HT1080 (cell line): ENCODE measurements around the gene RFC5. TPM values are rescaled to one million over a fixed set of nuclear protein-coding genes. Genes with fewer than 3 reads are reported as not detected.
"Not testable (repeated sequence)": the region's sequence is repeated elsewhere in the genome, so short reads cannot be mapped to it uniquely, and the experiment has no call there.

Experiments
- DNase-seq: peaks from one replicate; pipeline ENCODE4 v3.0.0-alpha.2; 2015; ENCODE audit warnings: low read depth
- total RNA-seq: library from RNA; depleted of rRNA; stranded (reverse); fragments of >200 nt; shearing (Covaris generic); gene quantifications from 2 replicates; pipeline ENCODE4 v1.2.3, GENCODE V29; 2014

RFC5 gene
- total RNA-seq, 1 experiment from 2014 or later: 65.7 TPM

GRCh38 chr12:118015306-118015705 lies 1.2 kb upstream of the RFC5 start:
- no peak for DNase-seq

DNA sequence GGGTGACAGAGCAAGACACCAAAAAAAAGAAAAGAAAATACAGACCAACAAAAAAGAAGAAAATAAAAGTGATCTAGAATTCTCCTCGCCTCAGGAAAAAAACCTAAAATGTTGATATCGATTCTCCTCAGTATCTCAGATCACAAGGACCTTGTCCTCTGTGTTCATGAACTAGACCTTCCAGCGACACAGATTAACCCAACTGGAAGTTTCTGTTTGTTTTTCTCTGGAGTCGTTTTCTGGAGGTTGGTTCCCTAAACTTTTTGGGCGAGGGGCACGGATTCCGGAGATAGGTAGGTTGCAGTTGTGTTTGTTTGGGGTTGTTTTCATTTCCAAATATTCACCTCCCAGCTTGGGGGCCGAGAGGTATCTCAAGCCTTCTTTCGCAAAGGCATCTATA lies 559 bp upstream of the RFC5 start:
- DNase-seq: no peak

GRCh38 chr12:118017926-118018325 lies 1.4 kb downstream of the RFC5 start:
- no peak for DNase-seq

DNA sequence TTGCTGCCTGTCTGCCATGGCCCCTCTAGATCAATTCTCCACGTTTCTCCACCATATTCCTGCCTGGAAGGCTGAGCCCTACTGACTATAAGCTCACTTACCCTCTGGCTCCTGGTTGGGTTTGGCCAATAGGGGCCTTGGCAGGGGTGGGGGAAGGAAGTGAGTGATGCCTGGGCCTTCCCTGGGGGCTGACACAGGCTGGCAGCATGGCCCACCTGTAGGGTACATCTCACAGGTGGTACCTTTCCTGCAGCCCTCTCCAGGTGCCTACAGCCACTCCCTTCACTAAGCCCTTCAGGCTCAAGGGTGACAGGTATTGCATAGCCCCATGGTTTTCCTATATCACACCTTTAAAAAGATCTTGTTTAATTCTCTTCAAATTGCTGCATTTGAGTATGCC lies 3.5 kb downstream of the RFC5 start:
- DNase-seq: no peak

GRCh38 chr12:118022097-118022727 lies 5.7 kb downstream of the RFC5 start:
- not testable (repeated sequence) for DNase-seq

GRCh38 chr12:118022728-118023109 lies 6.2 kb downstream of the RFC5 start:
- DNase-seq: no peak

GRCh38 chr12:118023301-118023860 lies 6.9 kb downstream of the RFC5 start:
- DNase-seq: no peak

- DNase-seq: no peak
These were observed 8.7 kb downstream of the RFC5 start for GRCh38 chr12:118025168-118025567.

DNA sequence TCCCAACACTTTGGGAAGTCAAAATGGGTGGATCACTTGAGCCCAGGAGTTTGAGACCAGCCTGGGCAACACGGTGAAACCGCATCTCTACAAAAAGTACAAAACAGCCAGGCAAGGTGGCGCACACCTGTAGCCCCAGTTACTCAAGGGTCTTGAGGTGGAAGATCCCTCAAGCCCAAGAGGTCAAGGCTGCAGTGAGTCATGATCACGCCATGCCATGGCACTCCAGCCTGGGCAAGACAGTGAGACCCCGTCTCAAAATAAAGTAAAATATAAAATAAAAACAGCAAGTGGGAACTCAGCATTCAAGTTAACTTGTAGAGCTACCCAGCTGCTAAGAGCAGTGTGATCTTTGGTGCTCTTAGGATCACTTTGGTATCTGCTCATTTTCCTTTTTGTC lies 12.7 kb downstream of the RFC5 start:
- DNase-seq: no peak

GRCh38 chr12:118032188-118032587 lies 15.7 kb downstream of the RFC5 start:
- DNase-seq: no peak

DNA sequence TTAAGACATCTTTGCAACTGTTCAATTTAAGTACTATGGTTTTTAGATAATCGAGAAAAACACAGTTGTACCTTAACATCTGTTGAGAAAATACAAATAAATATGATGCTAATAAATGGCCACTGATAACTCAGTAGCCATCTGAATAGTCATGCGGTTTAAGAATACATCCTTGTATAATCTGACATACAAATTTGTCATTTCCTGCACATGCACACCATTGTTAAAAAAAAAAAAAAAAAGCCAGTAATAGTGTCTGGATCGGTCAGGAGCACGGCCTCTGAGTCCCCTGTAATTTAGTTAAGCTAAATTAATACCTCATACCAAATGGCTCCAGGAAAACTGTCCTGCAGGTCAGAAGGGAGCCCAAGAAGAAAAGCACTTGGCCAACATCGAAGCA lies 16.8 kb downstream of the RFC5 start:
- DNase-seq: peak; percentile 75

DNA sequence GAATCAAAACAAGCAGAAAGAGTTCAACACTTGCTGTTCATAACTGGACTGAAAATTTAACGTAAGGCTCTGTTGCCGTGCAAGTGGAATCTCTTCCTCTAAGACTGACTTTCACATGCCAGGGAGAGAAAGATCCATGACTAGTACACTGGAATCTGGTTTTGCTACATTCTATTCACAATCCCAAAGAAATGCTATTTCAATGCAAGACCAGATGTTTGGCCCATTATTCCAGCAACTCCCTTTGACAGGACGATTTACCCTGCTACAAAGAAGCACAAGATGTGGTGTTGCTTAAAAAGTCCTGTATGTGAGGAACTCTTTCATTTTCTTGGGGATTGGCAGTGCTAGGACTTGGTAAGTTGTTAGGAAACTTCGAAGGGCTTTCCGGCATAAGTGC lies 17.4 kb downstream of the RFC5 start:
- DNase-seq: no peak

- peak; percentile 58 for DNase-seq
These were observed 18.1 kb downstream of the RFC5 start for GRCh38 chr12:118034429-118035189.

- DNase-seq: peak; percentile 41
These were observed 18.9 kb downstream of the RFC5 start for GRCh38 chr12:118035190-118036041.

GRCh38 chr12:118036672-118037411 lies 20.3 kb downstream of the RFC5 start:
- no peak for DNase-seq

GRCh38 chr12:118038137-118038536 lies 21.6 kb downstream of the RFC5 start:
- DNase-seq: no peak

DNA sequence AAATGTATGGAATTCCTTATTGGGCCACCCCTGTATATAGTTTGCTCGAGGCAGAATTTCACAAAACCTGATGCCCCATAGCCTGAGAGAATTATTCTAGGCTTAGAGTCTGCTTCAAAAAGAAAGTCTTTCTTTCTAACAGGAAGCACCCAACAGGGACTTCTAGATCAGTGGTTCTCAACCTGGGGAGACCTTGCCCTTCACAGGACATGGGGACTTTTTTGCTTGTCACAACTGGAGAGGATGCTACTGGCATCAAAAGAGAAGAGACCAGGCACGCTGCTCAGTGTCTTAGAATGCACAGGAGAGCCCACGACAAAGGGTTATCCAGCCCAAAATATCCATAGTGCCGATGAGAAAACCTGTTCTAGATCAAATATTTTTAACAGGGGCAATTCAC lies 25.6 kb downstream of the RFC5 start:
- DNase-seq: no peak

GRCh38 chr12:118044075-118044474 lies 27.6 kb downstream of the RFC5 start:
- DNase-seq: no peak

DNA sequence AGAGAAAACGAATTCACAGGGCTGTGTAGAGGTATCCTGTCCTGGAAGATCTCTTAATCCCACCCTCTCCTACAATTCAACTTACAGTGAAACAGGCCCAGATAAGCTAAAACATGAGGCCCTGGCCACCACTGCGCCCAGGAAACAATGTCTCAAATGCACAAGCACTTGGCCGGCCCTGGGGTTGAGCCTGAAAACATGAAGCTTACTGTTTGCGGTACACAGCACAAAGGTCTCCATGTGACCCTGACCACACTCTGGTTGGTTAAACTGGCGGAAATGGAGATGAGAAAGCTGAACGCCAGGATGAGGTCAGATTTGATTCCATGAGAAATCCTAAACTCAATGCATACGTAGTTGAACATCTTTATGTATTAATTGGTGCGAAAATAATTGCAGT lies 28.1 kb downstream of the RFC5 start:
- DNase-seq: no peak

- no peak for DNase-seq
These were observed 29.9 kb downstream of the RFC5 start for GRCh38 chr12:118046430-118046829.
